Mesenchymal stem cell (in vitro differentiated cells and primary cell): Measurements from ENCODE around the gene DTD2.
"Not testable (repeated sequence)": the region's sequence is repeated elsewhere in the genome, so short reads cannot be mapped to it uniquely, and the experiment has no call there.

ENCODE experiments used
- DNase-seq: peaks from one replicate; pipeline ENCODE4 v3.0.0-alpha.2; 2013
- H2AFZ ChIP-seq: one replicate; pipeline ENCODE4 v1.6.1; 2013; ENCODE audit warnings: low read depth, mild to moderate bottlenecking, control low read depth, inconsistent platforms, low read length, moderate library complexity
- H2AK5ac ChIP-seq: 2 replicates; pipeline ENCODE4 v1.6.1; 2013; ENCODE audit warnings: low read length, moderate library complexity, mild to moderate bottlenecking, inconsistent platforms; ENCODE audit not compliant: severe bottlenecking
- H2BK120ac ChIP-seq: one replicate; pipeline ENCODE4 v1.6.1; 2013; ENCODE audit warnings: low read depth, mild to moderate bottlenecking, inconsistent platforms, low read length, moderate library complexity
- H2BK12ac ChIP-seq, 2 experiments: one replicate each; pipeline ENCODE4 v1.6.1; 2013; ENCODE audit warnings: inconsistent platforms in 2 of 2, low read length in 2 of 2, mild to moderate bottlenecking in 2 of 2, moderate library complexity in 2 of 2, control low read depth in 1 of 2
- H2BK15ac ChIP-seq: one replicate; pipeline ENCODE4 v1.6.1; 2013; ENCODE audit warnings: mild to moderate bottlenecking, low read depth, inconsistent platforms; ENCODE audit not compliant: poor library complexity, severe bottlenecking
- H2BK5ac ChIP-seq: 2 replicates; pipeline ENCODE4 v1.6.1; 2013; ENCODE audit warnings: low read depth, mild to moderate bottlenecking, low read length, control low read depth, inconsistent platforms; ENCODE audit not compliant: poor library complexity, severe bottlenecking
- H3K14ac ChIP-seq, 2 experiments: one replicate each; pipeline ENCODE4 v1.6.1; 2013; ENCODE audit warnings: inconsistent platforms in 2 of 2, low read length in 2 of 2, control low read depth in 1 of 2, mild to moderate bottlenecking in 1 of 2, moderate library complexity in 1 of 2
- H3K18ac ChIP-seq, 2 experiments: one replicate each; pipeline ENCODE4 v1.6.1; 2013; ENCODE audit warnings: inconsistent platforms in 2 of 2, low read length in 2 of 2, control low read depth in 1 of 2, low read depth in 1 of 2, mild to moderate bottlenecking in 1 of 2
- H3K23ac ChIP-seq, 2 experiments: one replicate each; pipeline ENCODE4 v1.6.1; 2013; ENCODE audit warnings: inconsistent platforms in 2 of 2, low read length in 2 of 2, mild to moderate bottlenecking in 2 of 2, moderate library complexity in 2 of 2, control low read depth in 1 of 2
- H3K27ac ChIP-seq: 2 replicates; pipeline ENCODE4 v1.5.1; 2013; ENCODE audit warnings: mild to moderate bottlenecking, moderate library complexity, low read length, control low read depth, inconsistent platforms; ENCODE audit not compliant: poor library complexity, severe bottlenecking
- H3K27me3 ChIP-seq, 2 experiments: 2 replicates each; pipeline versions ENCODE4 v1.6.1 to v1.7.0; 2013; ENCODE audit warnings: low read length in 2 of 2, mild to moderate bottlenecking in 2 of 2, moderate library complexity in 2 of 2, control low read depth in 1 of 2, inconsistent platforms in 1 of 2; ENCODE audit not compliant: control insufficient read depth in 1 of 2, insufficient read depth in 1 of 2
- H3K36me3 ChIP-seq, 2 experiments: 2 replicates each; pipeline versions ENCODE4 v1.6.1 to v1.7.0; 2013; ENCODE audit warnings: low read length in 2 of 2, control low read depth in 1 of 2, inconsistent platforms in 1 of 2, low read depth in 1 of 2, mild to moderate bottlenecking in 1 of 2; ENCODE audit not compliant: insufficient read depth in 2 of 2, control insufficient read depth in 1 of 2
- H3K4ac ChIP-seq, 2 experiments: one replicate each; pipeline ENCODE4 v1.6.1; 2013; ENCODE audit warnings: inconsistent platforms in 2 of 2, low read length in 2 of 2, mild to moderate bottlenecking in 2 of 2, moderate library complexity in 2 of 2, control low read depth in 1 of 2, low read depth in 1 of 2
- H3K4me1 ChIP-seq: 2 replicates; pipeline ENCODE4 v1.6.1; 2013; ENCODE audit warnings: low read depth, low read length, control low read depth; ENCODE audit not compliant: control insufficient read depth, insufficient read depth
- H3K4me2 ChIP-seq: 2 replicates; pipeline ENCODE4 v1.6.1; 2013; ENCODE audit warnings: low read length, mild to moderate bottlenecking, inconsistent platforms; ENCODE audit not compliant: poor library complexity, severe bottlenecking
- H3K4me3 ChIP-seq, 2 experiments: 2 replicates each; pipeline versions ENCODE4 v1.5.1 to v1.7.0; 2013; ENCODE audit warnings: low read length in 2 of 2, mild to moderate bottlenecking in 2 of 2, control low read depth in 1 of 2, low read depth in 1 of 2; ENCODE audit not compliant: insufficient read depth in 1 of 2
- H3K79me1 ChIP-seq: replicated peaks from 2 replicates; pipeline ENCODE4 v1.6.1; 2013; ENCODE audit warnings: mild to moderate bottlenecking, control low read depth, low read length, inconsistent platforms; ENCODE audit not compliant: poor library complexity, severe bottlenecking
- H3K9ac ChIP-seq: 2 replicates; pipeline ENCODE4 v1.7.0; 2013; ENCODE audit warnings: mild to moderate bottlenecking, low read length, moderate library complexity
- H3K9me3 ChIP-seq: 2 replicates; pipeline ENCODE4 v1.7.0; 2013; ENCODE audit warnings: mild to moderate bottlenecking, low read length; ENCODE audit not compliant: control insufficient read depth
- H4K8ac ChIP-seq: one replicate; pipeline ENCODE4 v1.6.1; 2013; ENCODE audit warnings: inconsistent platforms, mild to moderate bottlenecking, low read length, moderate library complexity
- H4K91ac ChIP-seq: one replicate; pipeline ENCODE4 v1.6.1; 2013; ENCODE audit warnings: mild to moderate bottlenecking, low read length, inconsistent platforms
- WGBS: methylation state at CpG from one replicate; pipeline ENCODE4 v1.1.7; 2013; ENCODE audit warnings: mixed read lengths; 5-methylcytosine and 5-hydroxymethylcytosine counted together

DTD2 gene

DNA sequence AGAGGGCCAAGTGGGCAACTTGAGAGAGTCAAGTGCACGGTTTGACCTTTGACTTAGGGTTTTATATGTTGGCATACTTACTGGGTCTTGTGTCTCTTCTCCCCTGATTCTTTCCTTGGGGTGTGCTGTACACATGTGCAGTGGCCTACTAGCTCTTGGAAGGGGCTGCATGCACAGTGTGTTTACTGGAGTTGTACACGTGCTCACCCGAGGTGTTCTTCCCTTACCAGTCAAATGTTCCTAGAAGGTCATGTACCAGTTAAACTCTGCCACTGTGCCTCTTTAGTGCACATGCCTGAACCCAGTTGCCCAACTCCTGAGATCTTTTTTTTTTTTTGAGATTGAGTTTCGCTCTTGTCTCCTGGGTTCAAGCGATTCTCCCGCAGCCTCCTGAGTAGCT, 9.2 kb upstream of the DTD2 start:
- no peak for DNase-seq

DNA sequence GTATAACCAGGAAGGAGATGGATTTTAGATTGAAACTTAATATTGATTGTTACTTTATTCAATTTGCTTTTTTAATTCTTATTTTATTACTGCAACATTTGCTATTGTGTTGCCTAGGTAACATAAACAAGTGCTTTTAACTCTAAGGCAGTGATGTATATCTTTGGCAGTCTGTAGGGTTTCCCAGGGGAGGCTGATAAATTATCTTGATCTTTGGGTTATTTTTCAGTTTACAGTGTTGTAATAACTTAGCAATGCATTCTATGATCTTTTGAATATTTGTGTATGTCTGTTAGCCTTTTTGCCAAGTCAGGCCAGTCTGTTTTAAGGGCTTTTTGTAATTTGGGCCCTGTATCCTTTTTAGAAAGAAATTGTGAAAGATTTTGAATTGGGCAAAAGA, 7.8 kb upstream of the DTD2 start:
- Histone ChIP-seq H3K79me1 (no peaks in the 10 kb centered on the region), H2AFZ (no peak overlapping the region), H3K4me2 (no peak overlapping the region), H3K14ac (no peak overlapping the region), H3K9ac (peak overlapping the region; percentile 40), H2BK15ac (no peak overlapping the region), H2BK120ac (no peak overlapping the region), H3K27me3 (no peaks in the 10 kb centered on the region), H3K27ac (no peak overlapping the region), H3K9me3 (no peaks in the 10 kb centered on the region), H3K4ac (no peak overlapping the region), H3K4me3 (no peak overlapping the region), H4K91ac (no peak overlapping the region), H3K18ac (no peak overlapping the region), H4K8ac (no peak overlapping the region), H2AK5ac (no peak overlapping the region), H3K36me3 (no peaks in the 10 kb centered on the region), H3K23ac (no peak overlapping the region), H2BK5ac (no peak overlapping the region), H3K4me1 (no peaks in the 10 kb centered on the region), H2BK12ac (no peak overlapping the region)
- DNase-seq: peak; percentile 66

More for the DNA sequence above, 9.2 kb upstream of the DTD2 start:
- Histone ChIP-seq H2BK12ac (no peak overlapping the region), H3K14ac (no peak overlapping the region), H3K27ac (no peak overlapping the region), H3K27me3 (no peaks in the 10 kb centered on the region), H4K91ac (no peak overlapping the region), H3K4me3 (no peak overlapping the region), H3K9ac (no peak overlapping the region), H3K4me1 (no peaks in the 10 kb centered on the region), H2AFZ (no peak overlapping the region), H2BK120ac (no peak overlapping the region), H3K4ac (no peak overlapping the region), H3K4me2 (no peak overlapping the region), H2BK15ac (no peak overlapping the region), H3K9me3 (no peaks in the 10 kb centered on the region), H3K18ac (no peak overlapping the region), H3K23ac (no peak overlapping the region), H2BK5ac (no peak overlapping the region), H2AK5ac (no peak overlapping the region), H4K8ac (no peak overlapping the region), H3K79me1 (no peaks in the 10 kb centered on the region), H3K36me3 (no peaks in the 10 kb centered on the region)
- WGBS: 95% methylated on average over 6 of the region's 6 CpGs

DNA sequence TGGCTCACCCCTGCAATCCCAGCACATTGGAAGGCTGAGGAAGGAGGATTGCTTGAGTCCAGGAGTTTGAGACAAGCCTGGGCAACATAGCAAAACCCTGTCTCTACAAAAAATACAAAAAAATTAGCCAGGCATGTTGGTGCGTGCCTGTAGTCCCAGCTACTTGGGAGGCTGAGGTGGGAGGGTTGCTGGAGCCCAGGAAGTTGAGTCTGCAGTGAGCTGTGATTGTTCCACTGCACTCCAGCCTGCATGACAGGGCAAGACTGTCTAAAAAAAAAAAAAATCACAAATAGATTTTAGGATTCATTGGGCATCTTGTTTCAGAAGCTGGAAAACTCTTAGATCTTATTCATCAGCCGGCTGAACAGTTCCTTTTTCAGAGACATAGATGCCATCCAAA, 5.1 kb upstream of the DTD2 start:
- not testable (repeated sequence) for H3K36me3 ChIP-seq, H2AFZ ChIP-seq, H4K8ac ChIP-seq, H2BK12ac ChIP-seq, H3K4me2 ChIP-seq, H3K79me1 ChIP-seq, H3K4me1 ChIP-seq, H3K4me3 ChIP-seq, H3K27ac ChIP-seq, DNase-seq, H2BK120ac ChIP-seq, H3K9ac ChIP-seq, H3K4ac ChIP-seq, H2BK5ac ChIP-seq, H2AK5ac ChIP-seq, H3K27me3 ChIP-seq, H3K18ac ChIP-seq, H3K23ac ChIP-seq, H3K9me3 ChIP-seq, H4K91ac ChIP-seq, H2BK15ac ChIP-seq, H3K14ac ChIP-seq
- 90% methylated on average over 2 of the region's 2 CpGs for WGBS

DNA sequence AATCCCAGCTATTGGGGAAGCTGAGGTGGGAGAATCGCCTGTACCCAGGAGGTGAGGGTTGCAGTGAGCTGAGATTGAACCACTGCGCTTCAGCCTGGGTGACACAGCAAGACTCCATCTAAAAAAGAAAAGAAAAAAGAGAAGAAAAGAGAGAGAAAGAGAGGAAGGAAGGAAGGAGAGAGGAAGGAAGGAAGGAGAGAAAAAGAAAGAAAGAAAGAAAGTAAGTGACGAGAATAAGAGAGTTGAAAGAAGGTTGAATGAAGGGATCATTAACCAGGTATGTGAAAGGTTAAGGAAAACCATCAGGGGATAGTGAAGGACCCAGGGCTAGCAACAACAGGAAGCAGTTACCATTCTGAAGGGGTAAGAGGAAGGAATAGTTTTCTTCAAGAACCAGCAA, 4.2 kb upstream of the DTD2 start:
- no peak overlapping the region for H2BK120ac ChIP-seq
- no peaks in the 10 kb centered on the region for H3K36me3 ChIP-seq
- H2AFZ ChIP-seq: no peak overlapping the region
- H3K4me3 ChIP-seq: no peak overlapping the region
- H3K27me3 ChIP-seq: no peaks in the 10 kb centered on the region
- H3K14ac ChIP-seq: no peak overlapping the region
- H3K27ac ChIP-seq: no peak overlapping the region
- WGBS: 96% methylated on average over 3 of the region's 3 CpGs
- no peak overlapping the region for H2BK15ac ChIP-seq
- H3K9me3 ChIP-seq: no peaks in the 10 kb centered on the region
- no peaks in the 10 kb centered on the region for H3K79me1 ChIP-seq
- H3K4me1 ChIP-seq: no peaks in the 10 kb centered on the region
- no peak overlapping the region for H3K4ac ChIP-seq
- H3K23ac ChIP-seq: no peak overlapping the region
- H4K91ac ChIP-seq: no peak overlapping the region
- no peak overlapping the region for H3K9ac ChIP-seq
- DNase-seq: no peak
- H2BK5ac ChIP-seq: no peak overlapping the region
- no peak overlapping the region for H3K4me2 ChIP-seq
- no peak overlapping the region for H3K18ac ChIP-seq
- no peak overlapping the region for H4K8ac ChIP-seq
- no peak overlapping the region for H2AK5ac ChIP-seq
- H2BK12ac ChIP-seq: no peak overlapping the region
